Body of pancreas (tissue), 4 donors: ENCODE results near the gene GLIPR1. TPM values are rescaled to one million over a fixed set of nuclear protein-coding genes. Genes with fewer than 3 reads are reported as not detected.
"Not testable (repeated sequence)": the region's sequence is repeated elsewhere in the genome, so short reads cannot be mapped to it uniquely, and the experiment has no call there.

Experiments used
- ATAC-seq: fragments of 150-250 bp; one replicate; pipeline ENCODE4 v1.9.1; 2016
- DNase-seq, 4 donors: peaks; one replicate each; pipeline ENCODE4 v3.0.0-alpha.2; 2019
- H3K27ac ChIP-seq, 4 donors: fragments of 200-600 bp; sonication (generic); 1 replicate in 3 of 4; 2 replicates in 1 of 4; pipeline versions ENCODE4 v1.5.1 to v1.6.1; 2016 to 2019; ENCODE audit warnings: mild to moderate bottlenecking in 1 of 4, mixed read lengths in 1 of 4, moderate library complexity in 1 of 4
- H3K27me3 ChIP-seq, 2 donors: fragments of 200-600 bp; sonication (generic); one replicate each; pipeline ENCODE4 v1.6.0; 2016; ENCODE audit warnings: mild to moderate bottlenecking in 1 of 2
- H3K36me3 ChIP-seq, 2 donors: fragments of 200-600 bp; sonication (generic); replicated peaks in 1 of 2; 2 replicates each; pipeline ENCODE4 v1.5.1; 2016; ENCODE audit warnings: low read depth in 2 of 2; ENCODE audit not compliant: insufficient read depth in 1 of 2
- H3K4me1 ChIP-seq: fragments of 200-600 bp; sonication (generic); one replicate; pipeline ENCODE4 v1.6.0; 2016
- H3K4me3 ChIP-seq, 2 donors: fragments of 200-600 bp; sonication (generic); 1 replicate in 1 of 2; 2 replicates in 1 of 2; pipeline ENCODE4 v1.5.1; 2016 to 2019
- H3K9me3 ChIP-seq, 3 donors: fragments of 200-600 bp; sonication (generic); 1 replicate in 2 of 3; 2 replicates in 1 of 3; pipeline ENCODE4 v1.5.1; 2016
- CTCF ChIP-seq, 7 experiments: fragments of 450-650 bp in 4 of 7; fragments of 200-600 bp in 3 of 7; sonication (generic) in 3 of 7; IDR thresholded peaks; one replicate each; pipeline ENCODE4 v1.5.1; 2016 to 2019; ENCODE audit warnings: antibody characterized with exemption in 7 of 7
- POLR2A ChIP-seq, 3 donors: fragments of 450-650 bp; IDR thresholded peaks; one replicate each; pipeline ENCODE4 v1.6.1; 2016; ENCODE audit warnings: antibody characterized with exemption in 3 of 3, mild to moderate bottlenecking in 2 of 3
- WGBS, 2 donors: methylation state at CpG; one replicate each; pipeline ENCODE4 v1.1.5; 2017; 5-methylcytosine and 5-hydroxymethylcytosine counted together
- intact Hi-C: fragments of 100-400 bp; cut with DNase I; formaldehyde crosslinking; loops from one replicate; pipeline ENCODE4 v1.15.1; 2023
- total RNA-seq, 2 donors: library from RNA; depleted of rRNA; stranded (reverse); fragments of >200 nt; gene quantifications; one replicate each; pipeline ENCODE4 v1.1.0, GENCODE V29; 2016

The GLIPR1 gene
- total RNA-seq, 2 donors from 2014 or later: 5.4 to 6.3 TPM

DNA sequence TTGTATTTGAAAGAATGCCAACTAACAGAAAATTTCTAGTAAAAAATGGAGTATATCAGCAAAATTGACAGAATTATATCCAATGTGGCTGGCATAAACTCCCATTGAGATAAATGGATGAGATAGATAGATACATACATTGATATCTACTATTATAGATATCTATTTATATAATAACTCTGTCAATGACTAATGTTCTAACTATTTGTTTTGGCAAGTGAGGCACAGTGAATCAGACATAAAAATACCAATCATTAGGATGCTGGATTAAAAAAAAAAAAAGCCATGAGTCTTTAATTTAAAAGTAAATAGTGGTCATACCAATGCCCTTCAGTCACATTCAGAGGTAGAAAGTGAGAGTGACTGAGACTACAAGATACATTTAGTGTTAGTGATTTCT is 33.7 kb upstream of the GLIPR1 start:
- ATAC-seq: no peak
- Histone ChIP-seq H3K27ac (no peak overlapping the region), H3K27me3 (no peaks in the 10 kb centered on the region), H3K9me3 (no peaks in the 10 kb centered on the region), H3K4me3 (no peak overlapping the region), H3K36me3 (no peaks in the 10 kb centered on the region), H3K4me1 (no peaks in the 10 kb centered on the region)
- no peak for DNase-seq
- TF ChIP-seq CTCF (IDR thresholded peaks at IDR 0.05) (no peak), POLR2A (IDR thresholded peaks at IDR 0.05) (no peak)
- intact Hi-C loops: no loop called here

DNA sequence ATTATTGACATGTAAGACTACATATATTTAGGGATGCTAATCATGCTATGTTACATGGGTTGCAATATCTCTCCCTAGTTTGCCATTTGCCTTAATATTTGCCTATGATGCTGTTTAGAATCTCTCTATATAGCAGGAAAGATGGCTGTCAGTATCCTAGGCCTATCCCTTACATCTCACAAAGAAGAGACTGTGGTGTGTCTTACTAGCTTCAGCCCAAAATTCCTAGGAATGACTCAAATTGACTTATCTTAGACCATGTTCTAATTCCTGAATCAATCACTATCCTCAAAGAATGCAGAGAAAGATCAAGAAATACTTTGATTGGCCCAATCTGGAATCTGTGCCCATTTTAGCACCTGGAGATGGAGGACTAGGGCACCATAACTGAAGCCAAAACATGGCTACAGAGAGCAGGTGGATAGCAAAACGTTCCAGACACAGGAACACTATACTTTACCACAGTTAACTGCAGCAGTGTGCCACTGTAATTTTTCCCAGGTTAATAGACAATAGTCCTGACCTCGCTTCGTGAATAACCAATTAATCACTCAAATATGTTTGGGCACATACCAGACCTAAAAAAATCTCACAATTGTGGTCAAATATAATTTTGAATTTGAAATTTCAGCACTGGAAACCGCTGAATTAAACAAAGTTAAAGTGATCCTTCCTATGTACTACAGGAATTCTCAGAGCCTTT is 32.7 kb upstream of the GLIPR1 start:
- Histone ChIP-seq H3K36me3 (no peaks in the 10 kb centered on the region), H3K27ac (no peak overlapping the region), H3K27me3 (no peaks in the 10 kb centered on the region), H3K4me1 (no peaks in the 10 kb centered on the region), H3K9me3 (no peaks in the 10 kb centered on the region), H3K4me3 (no peak overlapping the region)
- ATAC-seq: no peak
- intact Hi-C loops: no loop called here
- 38 to 39% methylated on average over 4 of the region's 4 CpGs for WGBS, 2 donors
- TF ChIP-seq CTCF (IDR thresholded peaks at IDR 0.05) (no peak), POLR2A (IDR thresholded peaks at IDR 0.05) (no peak)
- no peak for DNase-seq

GRCh38 chr12:75452675-75453330 is 27.8 kb upstream of the GLIPR1 start:
- H3K27me3 ChIP-seq: no peaks in the 10 kb centered on the region
- DNase-seq (no peak), ATAC-seq (no peak)
- 78 to 83% methylated on average over 3 of the region's 3 CpGs for WGBS, 2 donors
- H3K4me3 ChIP-seq: no peak overlapping the region
- H3K27ac ChIP-seq: no peak overlapping the region
- intact Hi-C loops: no loop called here
- H3K36me3 ChIP-seq: no peaks in the 10 kb centered on the region
- H3K4me1 ChIP-seq: no peaks in the 10 kb centered on the region
- peaks cover 0 to 1% (median 0%) of the 10 kb centered on the region in 3 donors for H3K9me3 ChIP-seq
- TF ChIP-seq POLR2A (IDR thresholded peaks at IDR 0.05) (no peak), CTCF (IDR thresholded peaks at IDR 0.05) (no peak)

- Histone ChIP-seq H3K4me3 (no peak overlapping the region), H3K4me1 (no peaks in the 10 kb centered on the region), H3K9me3 (peaks cover 0 to 14% (median 0%) of the 10 kb centered on the region in 3 donors), H3K27me3 (no peaks in the 10 kb centered on the region), H3K36me3 (no peaks in the 10 kb centered on the region), H3K27ac (no peak overlapping the region)
- ATAC-seq: no peak
- TF ChIP-seq CTCF (IDR thresholded peaks at IDR 0.05) (no peak), POLR2A (IDR thresholded peaks at IDR 0.05) (no peak)
- 76 to 83% methylated on average over 5 of the region's 5 CpGs for WGBS, 2 donors
- DNase-seq: no peak
- intact Hi-C loops: no loop called here
Observed at GRCh38 chr12:75455839-75456238, 24.7 kb upstream of the GLIPR1 start.

DNA sequence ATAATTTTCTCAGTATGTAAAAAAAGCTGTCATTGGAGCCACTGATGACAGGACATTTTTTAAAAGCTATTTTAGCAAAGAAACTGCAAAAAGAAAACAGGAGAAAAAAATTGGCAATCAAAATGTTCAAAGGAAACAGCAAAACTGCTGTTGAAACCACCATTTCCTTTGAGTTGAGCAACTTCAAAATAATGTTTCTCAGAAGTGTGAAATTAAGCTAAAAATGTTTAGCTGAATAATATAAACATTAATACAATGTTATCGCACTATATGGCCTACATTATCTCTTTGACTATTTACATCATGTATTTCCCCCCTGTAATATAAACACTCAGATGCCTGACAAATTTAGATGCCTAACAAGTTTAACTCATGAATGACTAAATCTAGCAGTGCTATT is 23.4 kb upstream of the GLIPR1 start:
- Histone ChIP-seq H3K4me1 (no peaks in the 10 kb centered on the region), H3K36me3 (no peaks in the 10 kb centered on the region), H3K27ac (no peak overlapping the region), H3K4me3 (no peak overlapping the region), H3K27me3 (no peaks in the 10 kb centered on the region), H3K9me3 (peaks cover 0 to 14% (median 0%) of the 10 kb centered on the region in 3 donors)
- TF ChIP-seq CTCF (IDR thresholded peaks at IDR 0.05): no peak
- TF ChIP-seq POLR2A (IDR thresholded peaks at IDR 0.05): no peak
- ATAC-seq: no peak
- no peak for DNase-seq
- intact Hi-C loops: no loop called here
- 64 to 71% methylated on average over 1 of the region's 1 CpG for WGBS, 2 donors

- ATAC-seq, intact Hi-C loops, H3K27me3 ChIP-seq, H3K4me1 ChIP-seq, H3K27ac ChIP-seq, DNase-seq, H3K36me3 ChIP-seq, H3K4me3 ChIP-seq: not testable (repeated sequence)
- 67 to 72% methylated on average over 9 of the region's 9 CpGs for WGBS, 2 donors
- peaks cover 0 to 14% (median 0%) of the 10 kb centered on the region in 3 donors for H3K9me3 ChIP-seq
Observed at GRCh38 chr12:75457866-75458265, 22.7 kb upstream of the GLIPR1 start.
